ENCODE data around the gene BRINP2. TPM values are rescaled to one million over a fixed set of nuclear protein-coding genes. Genes with fewer than 3 reads are reported as not detected.

Gene BRINP2
- polyA plus RNA-seq, 3 donors, result 0.23 to 0.26 TPM; not detected in 1

DNA sequence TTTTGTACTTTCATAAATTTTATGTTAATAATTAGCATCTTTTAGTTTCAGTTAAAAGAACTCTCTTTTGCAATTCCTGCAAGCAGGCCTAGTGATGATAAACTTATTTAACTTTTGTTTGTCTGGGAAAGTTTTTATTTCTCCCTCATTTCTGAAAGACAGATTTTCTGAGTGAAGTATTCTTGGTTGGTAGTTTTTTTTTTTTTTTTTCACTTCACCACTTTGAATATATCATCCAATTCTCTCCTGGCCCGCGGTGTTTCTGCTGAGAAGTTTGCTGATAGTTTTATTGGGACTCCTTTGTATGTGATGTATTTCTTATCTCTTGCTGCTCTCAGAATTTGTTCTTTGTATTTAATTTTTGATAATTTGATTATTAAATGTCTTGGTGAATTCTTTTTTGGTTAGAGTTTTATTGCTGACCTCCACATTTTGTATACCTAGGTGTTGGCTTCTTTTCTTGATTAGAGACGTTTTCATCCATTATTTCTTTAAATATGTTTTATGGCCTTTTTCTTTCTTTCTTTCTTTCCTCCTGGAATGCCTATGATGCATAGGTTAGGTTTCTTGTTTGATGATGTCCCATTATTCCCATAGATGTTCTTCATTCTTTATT is 45.9 kb downstream of the BRINP2 start:
- no peak for DNase-seq

GRCh38 chr1:177219554-177220458 is 49.0 kb downstream of the BRINP2 start:
- DNase-seq, result no peak

DNA sequence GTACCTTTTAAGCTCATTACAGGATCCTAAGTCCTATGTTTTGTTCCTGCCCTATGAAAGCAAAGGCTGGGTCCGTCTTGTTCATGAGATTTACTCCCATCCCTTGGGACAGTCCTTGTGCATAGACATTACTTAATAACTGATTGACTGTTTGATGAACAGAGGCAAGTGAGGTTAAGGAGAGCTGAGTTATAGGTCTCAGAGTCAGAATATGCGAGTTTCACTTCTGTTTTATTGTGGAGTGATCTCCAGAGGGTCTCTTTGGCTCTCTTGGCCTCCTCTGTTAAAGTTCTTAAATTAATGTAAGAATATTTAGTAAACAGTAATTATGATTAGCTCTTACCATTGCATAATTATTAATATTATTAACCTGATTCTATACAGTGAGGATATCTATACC is 52.6 kb downstream of the BRINP2 start:
- no peak for DNase-seq

DNA sequence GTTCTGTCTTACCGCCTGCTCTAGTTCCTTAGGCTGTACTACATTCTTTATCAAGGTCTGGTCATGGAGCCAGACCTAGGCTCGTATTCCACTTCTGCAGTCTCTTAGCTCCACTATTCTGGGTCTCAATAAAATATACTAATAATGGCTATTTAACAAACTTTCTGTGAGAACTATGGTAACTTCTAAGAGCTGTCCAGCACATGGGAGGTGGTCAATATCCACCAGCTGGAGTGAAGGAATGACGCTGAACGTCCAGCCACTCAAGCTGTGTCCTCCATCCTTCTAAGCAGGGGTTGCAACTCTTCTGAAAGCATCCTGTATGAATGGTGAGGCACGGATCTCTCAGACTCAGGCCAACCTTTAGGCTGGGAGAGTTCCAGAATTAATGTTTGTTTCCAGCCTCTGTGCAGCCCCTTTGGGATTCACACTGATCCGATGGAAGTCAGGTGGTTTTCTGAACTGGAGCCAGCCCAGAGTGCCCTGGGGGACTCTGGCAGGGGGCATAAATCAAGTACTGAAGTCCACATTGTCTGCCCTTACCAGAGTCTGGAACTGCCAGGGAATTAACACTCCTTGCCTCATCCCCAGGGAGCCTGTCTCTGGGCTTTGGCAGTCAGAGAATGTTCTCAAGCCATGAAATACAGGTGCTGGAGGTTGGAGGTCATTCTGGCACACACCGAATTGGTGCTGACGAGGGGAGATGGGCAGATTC is 57.4 kb downstream of the BRINP2 start:
- no peak for DNase-seq

DNA sequence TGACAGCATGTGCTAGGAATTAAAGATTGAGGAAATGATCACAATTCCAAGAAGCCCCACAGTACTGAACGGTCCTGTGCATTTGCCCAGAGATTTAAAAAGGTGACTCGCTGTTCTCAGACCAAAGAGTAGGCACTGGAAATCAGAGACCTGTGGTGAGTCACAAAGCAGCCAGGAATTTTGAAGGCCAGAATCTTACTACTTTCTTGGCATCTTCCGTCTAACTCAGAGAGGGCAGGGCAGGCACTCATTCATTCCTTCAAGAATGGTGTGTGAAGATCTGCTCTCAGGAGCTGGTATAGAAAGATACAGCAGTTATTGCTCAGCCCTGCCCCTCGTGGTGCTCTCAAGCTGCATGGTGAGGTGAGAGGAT is 57.9 kb downstream of the BRINP2 start:
- DNase-seq, result no peak

- DNase-seq, result no peak
Measured at GRCh38 chr1:177229781-177230180, 59.0 kb downstream of the BRINP2 start.

GRCh38 chr1:177230228-177231016 is 59.7 kb downstream of the BRINP2 start:
- DNase-seq, result no peak

DNA sequence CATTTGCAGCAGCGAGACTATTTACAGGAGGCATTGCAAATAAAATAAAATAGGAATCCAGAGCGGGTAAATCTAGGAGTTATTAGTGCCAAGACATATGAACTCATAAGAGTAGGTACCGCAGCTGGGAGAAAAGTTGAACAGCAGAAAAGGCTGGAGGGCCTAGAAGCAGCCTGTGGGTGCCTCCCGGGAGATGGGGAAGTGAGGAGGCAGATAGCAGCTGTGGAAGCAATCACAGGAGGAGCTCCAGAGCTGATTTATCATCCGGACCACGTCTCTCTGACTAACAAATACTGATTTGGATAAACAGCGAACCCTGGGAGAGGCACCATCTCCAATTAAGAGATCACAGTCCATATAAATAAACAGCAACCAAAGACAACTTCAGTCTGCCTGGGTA is 64.6 kb downstream of the BRINP2 start:
- DNase-seq, result no peak

- no peak for DNase-seq
Measured at GRCh38 chr1:177236962-177237361, 66.2 kb downstream of the BRINP2 start.

DNA sequence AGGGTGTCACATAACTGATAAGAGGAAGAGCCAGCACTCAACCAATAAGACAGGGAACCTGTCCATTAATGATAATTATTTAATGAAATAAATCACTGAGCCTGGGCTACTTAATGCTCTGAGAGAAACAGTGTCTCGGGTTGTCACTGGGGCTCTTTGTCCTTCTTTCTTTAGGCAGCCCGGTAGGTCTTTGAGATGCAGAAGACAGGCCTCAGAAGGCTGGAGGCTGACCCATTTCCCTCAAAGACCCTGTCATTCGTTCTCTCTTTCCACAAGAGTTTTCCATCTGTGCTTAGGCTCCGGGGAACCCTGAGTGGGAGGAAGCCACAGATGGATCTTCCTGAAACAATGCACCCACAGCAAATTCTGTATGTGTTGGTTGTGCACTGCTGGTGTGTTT is 68.2 kb downstream of the BRINP2 start:
- no peak for DNase-seq

DNA sequence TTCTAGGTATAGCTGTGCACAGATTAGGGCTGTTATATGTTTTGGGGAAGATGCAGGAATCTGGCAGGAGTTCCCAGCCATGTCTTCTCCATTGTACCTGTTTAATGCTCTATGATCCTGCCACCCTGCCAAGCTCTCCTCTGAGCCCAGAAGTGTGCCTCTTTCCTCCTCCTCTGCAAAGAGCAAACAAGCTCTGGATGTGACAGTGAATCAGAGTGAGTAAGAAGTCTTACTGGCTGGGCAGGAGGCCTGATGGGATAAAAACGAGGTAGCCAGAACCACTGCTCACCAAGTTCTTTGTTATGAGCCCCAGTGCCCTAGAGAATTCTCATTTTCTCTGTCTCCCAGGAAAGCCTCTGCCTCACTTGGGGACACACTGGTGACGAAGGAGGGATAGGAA is 69.0 kb downstream of the BRINP2 start:
- no peak for DNase-seq

DNA sequence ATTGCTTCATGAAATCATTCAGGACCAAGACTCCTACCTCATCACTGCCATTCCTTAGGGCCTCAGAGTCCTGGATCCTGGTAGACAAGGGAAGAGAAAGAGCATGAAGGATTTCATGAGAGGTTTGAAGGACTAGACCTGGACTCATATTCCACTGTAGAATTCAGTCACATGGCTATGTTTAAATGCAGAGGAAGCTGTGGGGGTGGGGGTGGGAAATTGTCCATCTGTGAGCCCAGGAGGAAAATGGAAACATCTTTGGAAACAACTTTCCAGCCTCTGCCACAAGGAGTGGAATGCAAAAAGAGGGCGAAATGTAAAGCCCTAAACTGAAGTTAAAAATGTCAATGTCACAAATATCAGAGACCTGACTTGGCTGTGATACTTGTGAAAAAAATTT is 73.0 kb downstream of the BRINP2 start:
- no peak for DNase-seq

DNA sequence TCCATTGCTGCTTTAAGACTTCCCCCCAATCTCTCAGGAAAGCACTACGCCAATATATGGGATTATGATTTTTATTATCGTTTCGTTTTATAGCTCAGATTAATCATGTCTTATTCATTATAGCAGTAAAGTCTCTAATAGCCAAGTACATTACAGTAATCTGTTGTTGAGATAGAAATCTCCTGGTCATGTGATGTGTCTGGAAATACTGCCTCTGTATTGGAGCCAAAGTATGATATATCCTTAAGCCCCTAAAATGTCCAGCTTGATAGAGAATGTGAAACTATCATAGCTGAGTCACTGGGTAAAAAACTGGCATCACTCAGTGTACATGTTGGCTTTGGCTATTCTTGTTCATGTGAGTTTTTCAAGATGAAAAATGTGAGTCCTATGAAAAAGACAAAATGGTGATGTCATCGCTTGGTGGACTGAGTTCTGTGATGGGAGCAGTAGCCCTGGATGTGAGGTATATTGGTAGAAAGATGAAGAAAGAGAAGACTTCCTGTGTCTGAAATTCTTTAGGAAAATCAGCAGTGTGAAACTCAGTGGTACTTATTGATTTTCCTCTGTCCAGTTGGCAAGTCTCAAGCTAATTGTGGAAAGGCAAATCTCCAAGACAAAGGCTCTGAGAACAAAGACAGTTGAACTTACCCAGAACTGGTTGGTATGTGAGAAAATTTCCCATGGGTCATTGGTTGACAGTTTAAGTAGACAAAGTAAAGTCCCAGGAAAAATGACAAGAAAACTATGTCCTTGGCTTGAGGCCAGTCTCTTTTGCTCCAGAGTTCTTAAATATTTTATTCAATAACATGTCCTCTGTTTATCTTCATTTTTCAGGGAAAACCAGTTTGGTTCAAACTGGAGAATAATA is 76.2 kb downstream of the BRINP2 start:
- no peak for DNase-seq

DNA sequence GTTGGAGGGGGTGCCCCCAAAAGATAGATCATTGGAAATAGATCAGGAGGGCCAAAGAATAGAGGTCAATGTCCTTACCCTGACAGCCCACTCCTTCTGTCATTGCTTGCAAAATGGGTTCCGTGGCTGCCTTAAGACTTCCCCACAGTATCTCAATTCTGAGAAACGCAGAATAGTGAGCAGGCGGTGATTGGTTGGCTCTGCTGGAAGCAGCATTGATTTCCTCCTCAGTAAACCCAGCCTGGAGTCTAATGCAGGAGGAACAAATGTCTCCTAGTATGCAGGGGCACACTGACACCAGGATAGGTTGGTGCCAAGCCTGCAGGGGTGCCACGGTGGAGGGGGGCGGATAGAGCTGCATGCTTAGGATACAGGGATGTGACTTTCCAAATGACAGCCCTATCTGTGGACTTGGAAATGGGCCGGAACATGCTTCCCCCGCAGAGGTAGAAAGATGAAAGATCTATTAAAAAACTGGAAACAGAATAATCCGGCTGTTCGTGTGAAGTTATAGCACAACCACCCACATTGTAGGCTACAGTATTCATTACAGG is 76.9 kb downstream of the BRINP2 start:
- no peak for DNase-seq

GRCh38 chr1:177248258-177248657 is 77.5 kb downstream of the BRINP2 start:
- no peak for DNase-seq

DNA sequence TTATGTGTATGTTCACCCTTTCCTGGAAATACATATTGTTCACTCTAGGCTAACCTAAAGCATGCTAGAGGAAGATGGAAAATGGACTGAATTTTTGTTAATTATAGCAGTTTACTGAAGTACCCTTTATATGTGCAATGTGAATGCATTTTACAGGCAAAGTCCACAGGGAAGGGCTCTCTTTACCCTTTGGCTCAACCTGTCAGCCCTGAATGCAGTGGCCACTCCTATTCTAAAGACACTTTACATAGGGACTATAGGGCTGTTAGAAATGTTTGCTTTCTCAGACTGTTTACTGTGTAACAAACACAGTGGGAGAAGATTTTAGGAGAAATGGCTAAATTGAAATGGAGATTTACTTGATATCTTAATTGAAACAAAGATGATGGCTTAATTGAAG is 78.5 kb downstream of the BRINP2 start:
- no peak for DNase-seq

DNA sequence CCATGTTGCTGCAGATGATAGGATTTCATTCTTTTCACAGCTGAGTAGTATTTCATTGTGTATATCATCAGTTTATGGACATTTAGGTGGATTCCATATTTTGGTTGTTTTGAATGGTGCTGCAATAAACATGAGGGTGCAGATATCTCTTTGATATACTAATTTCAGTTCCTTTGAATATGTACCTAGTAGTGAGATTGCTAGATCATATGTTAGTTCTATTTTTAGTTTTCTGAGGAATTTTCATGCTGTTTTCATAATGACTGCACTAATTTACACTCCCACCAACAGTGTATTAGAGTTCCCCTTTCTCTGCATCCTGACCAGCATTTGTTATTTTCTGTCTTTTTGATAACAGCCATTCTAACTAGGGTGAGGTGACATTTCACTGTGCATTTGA is 82.1 kb downstream of the BRINP2 start:
- DNase-seq, result no peak

DNA sequence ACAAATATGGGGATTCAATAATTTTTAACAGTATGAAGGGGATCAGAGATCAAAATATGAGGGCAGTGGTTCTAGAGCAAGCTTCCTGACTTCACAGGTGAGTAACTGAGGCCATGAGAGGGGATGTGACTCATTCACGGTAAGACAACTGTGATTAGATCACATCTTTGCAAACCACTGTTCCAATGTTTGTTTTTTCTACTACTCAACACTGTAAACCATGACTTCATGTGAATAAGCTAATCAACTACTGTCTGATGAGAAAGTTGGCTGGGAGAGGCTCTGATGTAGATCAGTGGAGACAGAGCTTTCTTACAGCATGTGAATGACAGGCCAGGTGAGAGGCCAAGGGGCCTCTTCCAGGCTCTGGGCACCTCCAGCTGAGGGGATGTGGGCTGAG is 84.7 kb downstream of the BRINP2 start:
- no peak for DNase-seq

GRCh38 chr1:177256153-177257075 is 85.7 kb downstream of the BRINP2 start:
- peak; percentile 37 for DNase-seq

- DNase-seq, result no peak
Measured at GRCh38 chr1:177257128-177257527, 86.4 kb downstream of the BRINP2 start.
